Measurements from ENCODE around the gene USP4.

USP4 gene

GRCh38 chr3:49339941-49340800 lies at the start of gene USP4 (continued):
- TF ChIP-seq ZNF518A (tag by site-specific recombination; conservative IDR thresholded peaks at IDR 0.05; ENCODE audit: low read depth) (no peak), ZFHX2 (tag by site-specific recombination; conservative IDR thresholded peaks at IDR 0.05) (peak; percentile 96), ZNF292 (tag by site-specific recombination; IDR thresholded peaks at IDR 0.05; ENCODE audit: borderline replicate concordance, low read depth) (no peak), ZBTB8A (tag by site-specific recombination; IDR thresholded peaks at IDR 0.05) (peak; percentile 96), ZNF248 (tag by site-specific recombination; IDR thresholded peaks at IDR 0.05) (no peak), BCL6B (tag by site-specific recombination; IDR thresholded peaks at IDR 0.05) (no peak), ZNF112 (tag by site-specific recombination; IDR thresholded peaks at IDR 0.05) (no peak), ZNF114 (tag by site-specific recombination; IDR thresholded peaks at IDR 0.05) (no peak), ZNF692 (tag by site-specific recombination; IDR thresholded peaks at IDR 0.05) (peak; percentile 22; the same call in 1 of the 2 replicates), ZNF473 (tag by site-specific recombination; IDR thresholded peaks at IDR 0.05) (no peak), ZEB2 (tag by site-specific recombination; IDR thresholded peaks at IDR 0.05) (no peak), KLF1 (tag by site-specific recombination; IDR thresholded peaks at IDR 0.05) (peak; percentile 83), KLF10 (tag by site-specific recombination; IDR thresholded peaks at IDR 0.05) (peak; percentile 93), ZSCAN5A (tag by site-specific recombination; IDR thresholded peaks at IDR 0.05) (no peak), SP2 (tag by site-specific recombination; IDR thresholded peaks at IDR 0.05) (peak; percentile 84), ZNF366 (tag by site-specific recombination; conservative IDR thresholded peaks at IDR 0.05) (no peak), ZNF2 (tag by site-specific recombination; IDR thresholded peaks at IDR 0.05) (0 out of 2 replicates have a peak, but pooled peaks have one; percentile 31), ZNF280C (tag by site-specific recombination; IDR thresholded peaks at IDR 0.05) (no peak), TSHZ1 (tag by site-specific recombination; IDR thresholded peaks at IDR 0.05; ENCODE audit: borderline replicate concordance) (no peak), ZNF311 (tag by site-specific recombination; IDR thresholded peaks at IDR 0.05; ENCODE audit: borderline replicate concordance) (no peak), SETDB1 (IDR thresholded peaks at IDR 0.05; ENCODE audit: insufficient read length, low read length) (no peak), ZNF624 (tag by site-specific recombination; IDR thresholded peaks at IDR 0.05) (no peak), ZNF792 (tag by site-specific recombination; IDR thresholded peaks at IDR 0.05) (no peak)
